ENCODE measurements around the gene LARGE1.
A peak's percentile ranks its signal among the peaks of the same experiment; 100 is the strongest.
"Not testable (repeated sequence)": the region's sequence is repeated elsewhere in the genome, so short reads cannot be mapped to it uniquely, and the experiment has no call there.

The LARGE1 gene

GRCh38 chr22:33461698-33462434 is 458.4 kb downstream of the LARGE1 start:
- no peak overlapping the region for H3K4me3 ChIP-seq
- H3K36me3 ChIP-seq (replicated peaks) = no peaks in the 10 kb centered on the region
- no peaks in the 10 kb centered on the region for H3K27me3 ChIP-seq (ENCODE audit: low read depth)
- H3K9me3 ChIP-seq = no peaks in the 10 kb centered on the region
- H3K4me1 ChIP-seq = no peaks in the 10 kb centered on the region
- no peak for DNase-seq (ENCODE audit: low spot score in 2 of 2)
- in situ Hi-C loops (cut with MboI; ENCODE audit: low sequenced_read_pairs) = no loop called here

GRCh38 chr22:33461245-33461644 is 459.0 kb downstream of the LARGE1 start:
- H3K4me1 ChIP-seq; H3K27me3 ChIP-seq (ENCODE audit: low read depth); H3K9me3 ChIP-seq; DNase-seq (ENCODE audit: low spot score in 2 of 2); in situ Hi-C loops (cut with MboI; ENCODE audit: low sequenced_read_pairs); H3K36me3 ChIP-seq (replicated peaks); H3K4me3 ChIP-seq: not testable (repeated sequence)

DNA sequence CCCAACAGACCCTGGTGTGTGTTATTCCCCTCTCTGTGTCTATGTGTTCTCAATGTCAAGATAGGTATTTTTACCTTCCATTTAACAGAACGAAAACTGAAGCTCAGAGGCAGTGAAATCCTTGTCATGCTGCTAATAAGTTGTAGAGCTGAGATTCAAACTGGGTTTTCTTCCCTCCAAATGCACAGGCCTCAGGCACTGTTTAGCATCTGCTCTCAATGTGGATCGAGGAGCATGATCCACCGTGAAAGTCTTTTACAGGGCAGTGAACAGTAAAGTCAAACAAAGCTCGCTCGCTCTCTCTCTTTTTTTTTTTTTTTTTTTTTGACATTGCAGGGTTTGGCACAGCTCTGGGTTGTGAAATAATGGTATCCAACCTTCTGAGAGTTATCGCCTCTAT is 461.1 kb downstream of the LARGE1 start:
- in situ Hi-C loops (cut with MboI; ENCODE audit: low sequenced_read_pairs) = no loop called here
- Histone ChIP-seq H3K36me3 (replicated peaks) (no peaks in the 10 kb centered on the region), H3K4me1 (no peaks in the 10 kb centered on the region), H3K9me3 (no peaks in the 10 kb centered on the region), H3K4me3 (no peak overlapping the region), H3K27me3 (ENCODE audit: low read depth) (no peaks in the 10 kb centered on the region)
- no peak for DNase-seq (ENCODE audit: low spot score in 2 of 2)

- H3K4me1 ChIP-seq = no peaks in the 10 kb centered on the region
- in situ Hi-C loops (cut with MboI; ENCODE audit: low sequenced_read_pairs) = no loop called here
- no peaks in the 10 kb centered on the region for H3K36me3 ChIP-seq (replicated peaks)
- H3K9me3 ChIP-seq = no peaks in the 10 kb centered on the region
- no peak overlapping the region for H3K4me3 ChIP-seq
- no peaks in the 10 kb centered on the region for H3K27me3 ChIP-seq (ENCODE audit: low read depth)
- DNase-seq (ENCODE audit: low spot score in 2 of 2) = no peak
Measured at GRCh38 chr22:33456511-33456910, 463.8 kb downstream of the LARGE1 start.

- in situ Hi-C loops (cut with MboI; ENCODE audit: low sequenced_read_pairs) = no loop called here
- no peaks in the 10 kb centered on the region for H3K36me3 ChIP-seq (replicated peaks)
- no peaks in the 10 kb centered on the region for H3K9me3 ChIP-seq
- DNase-seq (ENCODE audit: low spot score in 2 of 2) = no peak
- H3K4me1 ChIP-seq = no peaks in the 10 kb centered on the region
- H3K27me3 ChIP-seq (ENCODE audit: low read depth) = no peaks in the 10 kb centered on the region
- H3K4me3 ChIP-seq = no peak overlapping the region
Measured at GRCh38 chr22:33455036-33455435, 465.2 kb downstream of the LARGE1 start.

DNA sequence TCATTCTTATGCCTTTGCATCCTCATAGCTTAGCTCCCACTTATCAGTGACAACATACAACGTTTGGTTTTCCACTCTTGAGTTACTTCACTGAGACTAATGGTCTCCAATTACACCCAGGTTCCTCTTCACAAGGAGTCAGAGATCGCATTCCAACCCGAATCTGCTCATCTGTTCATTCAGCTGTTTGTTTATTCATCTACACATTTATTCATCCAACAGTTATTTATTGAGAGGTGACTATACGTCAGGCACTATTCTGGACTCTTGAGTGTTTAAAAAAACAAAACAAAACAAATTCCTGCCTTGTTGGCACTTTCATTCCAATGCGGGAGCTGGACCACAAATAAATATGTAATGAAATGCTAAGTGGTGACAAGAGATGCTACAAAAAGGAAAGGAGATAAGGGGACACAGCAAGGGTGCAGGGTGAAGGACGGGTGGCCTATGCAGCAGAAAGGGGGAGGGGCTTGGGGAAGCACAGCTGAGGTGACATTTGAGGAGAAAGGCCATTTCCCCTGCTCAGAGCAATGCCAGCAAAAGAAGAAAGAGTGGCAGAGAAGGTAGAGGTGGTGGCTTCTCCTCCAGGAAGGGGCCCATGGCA is 468.3 kb downstream of the LARGE1 start:
- DNase-seq (ENCODE audit: low spot score in 2 of 2) = no peak
- in situ Hi-C loops (cut with MboI; ENCODE audit: low sequenced_read_pairs) = no loop called here
- Histone ChIP-seq H3K4me1 (no peaks in the 10 kb centered on the region), H3K27me3 (ENCODE audit: low read depth) (no peaks in the 10 kb centered on the region), H3K4me3 (no peak overlapping the region), H3K36me3 (replicated peaks) (no peaks in the 10 kb centered on the region), H3K9me3 (no peaks in the 10 kb centered on the region)

- H3K27me3 ChIP-seq (ENCODE audit: low read depth) = no peaks in the 10 kb centered on the region
- no peaks in the 10 kb centered on the region for H3K4me1 ChIP-seq
- in situ Hi-C loops (cut with MboI; ENCODE audit: low sequenced_read_pairs) = no loop called here
- no peaks in the 10 kb centered on the region for H3K36me3 ChIP-seq (replicated peaks)
- DNase-seq (ENCODE audit: low spot score in 2 of 2) = no peak
- H3K4me3 ChIP-seq = no peak overlapping the region
- H3K9me3 ChIP-seq = no peaks in the 10 kb centered on the region
Measured at GRCh38 chr22:33450756-33451155, 469.5 kb downstream of the LARGE1 start.

- H3K4me3 ChIP-seq = no peak overlapping the region
- in situ Hi-C loops (cut with MboI; ENCODE audit: low sequenced_read_pairs) = no loop called here
- no peaks in the 10 kb centered on the region for H3K36me3 ChIP-seq (replicated peaks)
- no peaks in the 10 kb centered on the region for H3K27me3 ChIP-seq (ENCODE audit: low read depth)
- no peaks in the 10 kb centered on the region for H3K9me3 ChIP-seq
- H3K4me1 ChIP-seq = no peaks in the 10 kb centered on the region
- DNase-seq (ENCODE audit: low spot score in 2 of 2) = no peak
Measured at GRCh38 chr22:33447733-33448132, 472.5 kb downstream of the LARGE1 start.

GRCh38 chr22:33443683-33444082 is 476.6 kb downstream of the LARGE1 start:
- Histone ChIP-seq H3K9me3 (no peaks in the 10 kb centered on the region), H3K4me1 (0 out of 2 replicates have a peak, but pooled peaks cover 3% of the 10 kb centered on the region), H3K27me3 (ENCODE audit: low read depth) (no peaks in the 10 kb centered on the region), H3K4me3 (no peak overlapping the region), H3K36me3 (replicated peaks) (no peaks in the 10 kb centered on the region)
- DNase-seq (ENCODE audit: low spot score in 2 of 2) = no peak
- in situ Hi-C loops (cut with MboI; ENCODE audit: low sequenced_read_pairs) = no loop called here

DNA sequence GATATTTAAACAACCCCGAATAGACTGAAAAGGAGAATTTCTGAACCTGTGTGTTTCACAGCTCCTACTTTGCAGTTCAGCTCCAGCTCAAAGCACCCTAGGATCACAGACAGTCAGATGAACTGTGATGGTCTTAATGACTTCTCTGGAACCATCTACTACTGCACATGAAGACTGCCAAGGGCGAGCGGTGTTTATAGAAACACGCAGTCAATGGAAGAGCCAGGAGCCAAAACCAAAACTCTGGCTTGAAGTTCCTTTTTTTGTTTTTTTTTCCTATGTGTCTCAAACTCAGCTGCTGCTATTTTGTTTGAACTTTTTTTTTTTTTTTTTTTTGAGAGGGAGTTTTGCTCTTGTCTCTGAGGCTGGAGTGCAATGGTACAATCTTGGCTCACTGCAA is 479.5 kb downstream of the LARGE1 start:
- no peaks in the 10 kb centered on the region for H3K27me3 ChIP-seq (ENCODE audit: low read depth)
- no peak for DNase-seq (ENCODE audit: low spot score in 2 of 2)
- peaks cover 13% of the 10 kb centered on the region; the same call in 1 of the 2 replicates for H3K4me1 ChIP-seq
- no peaks in the 10 kb centered on the region for H3K36me3 ChIP-seq (replicated peaks)
- H3K4me3 ChIP-seq = no peak overlapping the region
- no peaks in the 10 kb centered on the region for H3K9me3 ChIP-seq
- in situ Hi-C loops (cut with MboI; ENCODE audit: low sequenced_read_pairs) = no loop called here

DNA sequence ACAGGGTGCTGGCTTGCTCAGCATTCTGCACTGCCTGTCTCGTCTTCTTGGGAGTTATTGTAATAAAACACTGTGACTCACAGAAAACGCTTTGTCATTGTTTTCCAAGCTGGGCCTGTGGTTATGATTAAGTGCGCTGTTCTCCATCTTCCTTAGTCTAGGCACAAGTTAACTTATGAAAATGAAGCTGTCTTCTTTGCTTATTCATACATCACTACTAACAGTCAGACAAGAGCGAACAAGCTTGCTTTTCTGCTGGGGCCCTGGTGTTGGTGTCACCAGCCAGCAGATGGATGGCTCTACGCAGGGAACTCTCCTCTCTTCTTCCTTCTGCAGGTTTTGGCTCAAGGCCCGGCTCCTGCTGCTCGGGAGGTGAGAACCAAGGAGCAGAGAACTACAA is 482.0 kb downstream of the LARGE1 start:
- H3K36me3 ChIP-seq (replicated peaks) = no peaks in the 10 kb centered on the region
- DNase-seq (ENCODE audit: low spot score in 2 of 2) = peak in 1 of 2 experiments; percentile 9
- no peak overlapping the region for H3K4me3 ChIP-seq
- H3K4me1 ChIP-seq = peaks cover 13% of the 10 kb centered on the region; the same call in 1 of the 2 replicates
- H3K27me3 ChIP-seq (ENCODE audit: low read depth) = no peaks in the 10 kb centered on the region
- in situ Hi-C loops (cut with MboI; ENCODE audit: low sequenced_read_pairs) = no loop called here
- no peaks in the 10 kb centered on the region for H3K9me3 ChIP-seq

DNA sequence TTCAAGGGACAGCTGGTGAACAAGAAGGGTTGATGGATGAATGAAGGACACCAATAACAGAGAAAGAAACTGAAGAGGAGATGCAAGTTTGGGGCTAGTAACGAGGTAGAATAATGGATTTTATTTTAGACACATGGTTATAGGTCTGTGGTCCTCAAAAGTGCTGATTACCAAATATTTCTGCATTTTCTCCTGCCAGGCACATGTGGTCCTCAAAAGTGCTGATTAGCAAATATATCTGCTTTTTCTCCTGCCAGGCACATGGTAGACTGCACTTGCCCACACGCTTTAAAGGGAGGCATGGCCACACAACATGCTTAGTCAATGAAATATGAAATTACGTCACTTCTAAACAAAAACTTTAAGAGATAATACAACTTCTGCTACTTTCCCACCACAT is 489.0 kb downstream of the LARGE1 start:
- no peak overlapping the region for H3K4me3 ChIP-seq
- no peaks in the 10 kb centered on the region for H3K27me3 ChIP-seq (ENCODE audit: low read depth)
- no peaks in the 10 kb centered on the region for H3K9me3 ChIP-seq
- H3K4me1 ChIP-seq = no peaks in the 10 kb centered on the region
- H3K36me3 ChIP-seq (replicated peaks) = no peaks in the 10 kb centered on the region
- in situ Hi-C loops (cut with MboI; ENCODE audit: low sequenced_read_pairs) = no loop called here
- DNase-seq (ENCODE audit: low spot score in 2 of 2) = no peak

DNA sequence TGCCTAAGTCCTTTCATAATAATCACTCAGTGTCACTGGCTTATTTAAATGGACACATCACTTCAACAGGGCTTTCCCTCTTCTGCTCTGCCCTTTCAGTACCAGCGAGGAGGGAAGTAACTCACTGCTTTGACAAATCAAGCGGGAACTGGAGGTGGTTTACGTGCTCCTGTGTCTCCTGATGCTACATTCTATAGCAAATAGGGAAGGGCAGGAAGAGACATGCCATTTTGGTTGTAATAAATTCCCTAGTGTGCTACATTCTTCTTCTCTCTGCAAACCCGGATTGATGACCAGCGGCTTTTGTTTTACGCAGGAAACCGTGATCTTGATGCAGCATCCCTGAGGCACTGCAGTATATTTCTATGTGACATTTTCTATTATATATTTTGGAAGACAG is 491.0 kb downstream of the LARGE1 start:
- H3K9me3 ChIP-seq = no peaks in the 10 kb centered on the region
- in situ Hi-C loops (cut with MboI; ENCODE audit: low sequenced_read_pairs) = no loop called here
- DNase-seq (ENCODE audit: low spot score in 2 of 2) = no peak
- no peaks in the 10 kb centered on the region for H3K27me3 ChIP-seq (ENCODE audit: low read depth)
- H3K36me3 ChIP-seq (replicated peaks) = no peaks in the 10 kb centered on the region
- no peaks in the 10 kb centered on the region for H3K4me1 ChIP-seq
- no peak overlapping the region for H3K4me3 ChIP-seq

DNA sequence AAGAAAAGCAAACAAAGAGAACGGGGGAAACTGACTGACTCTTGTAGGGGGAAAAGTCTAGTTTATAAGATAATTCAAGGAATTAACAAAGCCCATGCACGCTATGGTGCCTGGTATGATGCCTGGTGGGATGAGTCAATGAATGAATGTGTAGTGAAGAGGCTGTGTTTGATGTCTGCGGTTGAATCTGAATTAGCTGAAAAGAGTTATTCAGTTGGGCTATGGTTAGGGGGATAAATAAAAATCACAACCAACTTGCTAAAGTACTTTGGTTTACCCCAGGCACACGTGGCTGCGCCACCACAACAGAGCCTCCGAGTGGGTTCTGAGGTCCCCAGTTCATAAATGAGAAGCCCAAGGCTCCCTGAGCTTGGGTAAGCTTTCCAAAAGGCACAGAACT is 492.8 kb downstream of the LARGE1 start:
- H3K4me3 ChIP-seq = no peak overlapping the region
- in situ Hi-C loops (cut with MboI; ENCODE audit: low sequenced_read_pairs) = no loop called here
- no peaks in the 10 kb centered on the region for H3K36me3 ChIP-seq (replicated peaks)
- no peaks in the 10 kb centered on the region for H3K27me3 ChIP-seq (ENCODE audit: low read depth)
- DNase-seq (ENCODE audit: low spot score in 2 of 2) = no peak
- no peaks in the 10 kb centered on the region for H3K4me1 ChIP-seq
- H3K9me3 ChIP-seq = no peaks in the 10 kb centered on the region
